D721Med (cell line): ENCODE results near the gene CDH2.

Experiments
- DNase-seq: peaks from one replicate; pipeline ENCODE4 v3.0.0; 2011; ENCODE audit warnings: low spot score; ENCODE audit not compliant: insufficient read length
- FAIRE-seq: peaks from 2 replicates; lab custom pipeline; 2011; peaks lifted over from hg19 to GRCh38; lab: Jason Lieb, UNC
- TF ChIP-seq, protein P1 (sequence below): IDR thresholded peaks from 2 replicates; pipeline ENCODE4 v1.5.1; 2012; ENCODE audit warnings: mild to moderate bottlenecking, control low read depth; ENCODE audit not compliant: insufficient read depth; ENCODE audit errors: missing control alignments

CDH2 gene

DNA sequence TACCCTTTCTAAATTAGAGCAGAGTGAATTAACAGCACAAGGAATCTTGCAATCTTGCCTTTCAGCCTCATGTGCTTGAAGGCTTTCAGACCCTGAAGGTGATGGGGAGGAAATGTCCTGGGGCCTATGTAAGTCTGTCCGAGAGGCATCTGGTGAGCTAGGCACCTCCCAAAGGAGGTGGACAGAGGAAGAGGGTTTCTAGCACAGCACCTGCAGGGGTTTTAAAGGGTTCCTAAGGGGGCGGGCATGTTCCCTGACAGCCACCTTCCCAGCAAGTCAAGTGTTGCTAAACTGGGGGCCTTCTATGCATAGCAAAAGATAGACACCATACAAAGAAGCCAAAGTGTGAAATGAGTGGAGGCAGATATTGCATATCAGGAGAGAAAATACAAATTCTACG is 88.5 kb downstream of the CDH2 start:
- TF ChIP-seq, protein P1, sequence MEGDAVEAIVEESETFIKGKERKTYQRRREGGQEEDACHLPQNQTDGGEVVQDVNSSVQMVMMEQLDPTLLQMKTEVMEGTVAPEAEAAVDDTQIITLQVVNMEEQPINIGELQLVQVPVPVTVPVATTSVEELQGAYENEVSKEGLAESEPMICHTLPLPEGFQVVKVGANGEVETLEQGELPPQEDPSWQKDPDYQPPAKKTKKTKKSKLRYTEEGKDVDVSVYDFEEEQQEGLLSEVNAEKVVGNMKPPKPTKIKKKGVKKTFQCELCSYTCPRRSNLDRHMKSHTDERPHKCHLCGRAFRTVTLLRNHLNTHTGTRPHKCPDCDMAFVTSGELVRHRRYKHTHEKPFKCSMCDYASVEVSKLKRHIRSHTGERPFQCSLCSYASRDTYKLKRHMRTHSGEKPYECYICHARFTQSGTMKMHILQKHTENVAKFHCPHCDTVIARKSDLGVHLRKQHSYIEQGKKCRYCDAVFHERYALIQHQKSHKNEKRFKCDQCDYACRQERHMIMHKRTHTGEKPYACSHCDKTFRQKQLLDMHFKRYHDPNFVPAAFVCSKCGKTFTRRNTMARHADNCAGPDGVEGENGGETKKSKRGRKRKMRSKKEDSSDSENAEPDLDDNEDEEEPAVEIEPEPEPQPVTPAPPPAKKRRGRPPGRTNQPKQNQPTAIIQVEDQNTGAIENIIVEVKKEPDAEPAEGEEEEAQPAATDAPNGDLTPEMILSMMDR, result no peak
- peak; percentile 25 for FAIRE-seq
- no peak for DNase-seq

DNA sequence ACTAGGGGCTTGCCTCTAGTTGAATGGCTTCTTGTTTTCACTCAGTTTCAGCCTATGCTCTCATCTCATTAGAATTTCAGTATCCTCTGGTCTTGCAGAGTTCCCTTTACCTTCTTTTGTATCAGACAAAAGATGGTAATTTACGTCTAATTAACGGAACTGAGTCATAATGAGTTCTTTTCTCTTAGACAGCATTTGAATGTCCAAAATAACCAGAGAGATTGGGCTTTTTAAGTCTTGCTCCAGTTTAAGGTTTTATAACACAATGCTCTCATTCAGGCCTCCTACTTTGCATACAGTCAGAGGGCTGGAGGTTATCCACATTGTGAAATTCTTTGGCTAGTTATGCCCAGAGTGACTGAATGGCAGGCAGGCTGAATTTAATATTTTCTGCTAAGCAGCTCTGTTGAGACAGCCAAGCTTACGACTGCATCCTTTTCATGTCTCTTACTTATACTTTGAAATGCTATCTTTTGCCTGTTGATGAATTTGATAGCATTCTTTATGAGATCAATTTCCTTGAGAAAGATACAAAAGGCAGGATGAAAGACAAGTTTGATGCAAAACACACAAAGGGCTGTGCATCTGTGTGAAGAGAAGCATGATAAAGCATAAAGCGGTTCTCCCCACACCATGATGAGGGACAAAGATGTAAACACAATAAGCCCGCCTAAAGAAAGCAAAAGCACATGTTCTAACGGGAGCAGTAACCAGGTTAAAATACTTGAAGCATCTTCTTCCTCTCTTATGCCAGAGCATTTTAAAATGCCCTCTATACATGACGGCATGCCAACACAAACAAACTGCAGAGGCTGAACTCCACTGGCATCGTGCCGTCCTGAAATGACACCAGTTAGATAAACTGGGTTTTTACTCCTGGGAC is 90.0 kb downstream of the CDH2 start:
- FAIRE-seq (peak; percentile 67), DNase-seq (no peak)
- TF ChIP-seq, protein P1, result no peak

DNA sequence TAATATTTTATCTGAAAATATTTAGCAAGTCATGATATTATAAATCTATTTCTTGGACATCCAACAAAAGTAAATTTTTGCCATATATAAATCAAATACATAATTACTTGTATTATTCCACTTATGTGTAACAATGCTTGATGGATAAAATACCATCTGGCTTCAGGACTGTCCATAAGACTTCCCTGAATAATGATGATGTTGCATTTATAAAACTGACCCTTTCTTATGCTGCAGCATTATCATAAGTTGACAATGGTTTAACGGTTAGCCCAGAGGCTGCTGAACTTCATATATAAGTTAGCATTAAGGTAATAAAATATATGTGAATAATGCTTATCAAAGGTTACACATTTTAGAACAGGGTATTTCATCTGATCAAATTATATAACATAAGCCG is 95.4 kb downstream of the CDH2 start:
- no peak for FAIRE-seq

DNA sequence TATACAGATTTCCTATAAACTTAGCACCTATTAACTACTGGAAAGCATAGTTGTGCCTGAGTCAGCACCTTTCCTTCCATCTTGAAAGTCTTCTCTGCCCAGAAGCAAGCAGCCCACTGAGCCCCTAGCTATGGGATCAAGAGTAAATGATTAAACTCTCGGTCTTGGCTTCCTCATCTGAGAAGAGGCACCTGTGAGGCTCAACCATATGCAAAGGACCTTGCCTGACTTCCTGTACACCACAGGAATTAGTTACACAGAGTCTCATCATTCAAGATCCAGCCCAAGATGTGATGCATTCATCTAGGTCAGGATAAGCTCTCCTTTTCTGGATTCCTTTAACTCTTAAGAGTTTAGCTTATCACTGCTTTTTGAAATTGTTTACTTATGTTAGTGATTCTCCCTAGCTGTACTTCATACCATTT is 96.0 kb downstream of the CDH2 start:
- DNase-seq (no peak), FAIRE-seq (no peak)
- TF ChIP-seq, protein P1, result no peak

More for the DNA sequence above, 95.4 kb downstream of the CDH2 start:
- TF ChIP-seq, protein P1, result no peak
- no peak for DNase-seq

DNA sequence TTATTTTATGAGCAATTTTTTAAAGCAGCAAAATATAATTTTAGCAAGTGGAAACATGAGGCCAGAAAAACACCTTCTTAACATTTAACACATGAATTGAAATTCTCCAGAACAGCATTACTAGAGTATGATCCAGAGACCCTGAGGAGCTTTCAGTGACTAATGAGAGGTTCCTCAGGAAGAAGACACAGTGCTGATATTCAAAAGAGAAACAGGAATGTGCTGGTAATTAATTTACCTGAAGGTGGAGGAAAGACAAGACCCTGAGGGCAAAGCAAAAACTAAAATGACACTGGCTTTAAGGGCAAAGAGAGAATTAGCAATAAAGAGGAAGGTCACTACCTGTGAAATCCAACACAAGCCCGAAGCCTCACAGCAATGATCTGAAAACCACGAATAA is 97.0 kb downstream of the CDH2 start:
- FAIRE-seq, result no peak
- TF ChIP-seq, protein P1, result no peak
- DNase-seq, result no peak

DNA sequence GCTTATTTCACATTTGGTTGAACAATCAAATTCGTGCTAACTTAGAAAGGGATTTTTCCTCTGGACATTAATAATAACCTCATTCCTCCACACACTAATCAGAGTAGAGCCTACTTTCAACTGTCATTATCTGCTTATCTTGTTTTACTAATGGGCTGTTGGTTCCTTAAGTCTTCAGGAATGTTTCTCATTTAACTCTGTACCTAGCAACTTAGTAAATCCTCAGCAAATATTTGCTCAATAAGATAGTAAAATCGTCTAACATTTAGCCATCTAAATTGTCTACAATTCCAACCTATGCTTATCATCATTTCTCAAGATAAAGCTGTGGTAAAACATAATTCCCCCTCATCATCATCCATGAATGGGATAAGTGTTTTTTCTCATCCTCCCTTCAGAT is 98.1 kb downstream of the CDH2 start:
- DNase-seq (no peak), FAIRE-seq (peak; percentile 25)
- TF ChIP-seq, protein P1, result no peak

DNA sequence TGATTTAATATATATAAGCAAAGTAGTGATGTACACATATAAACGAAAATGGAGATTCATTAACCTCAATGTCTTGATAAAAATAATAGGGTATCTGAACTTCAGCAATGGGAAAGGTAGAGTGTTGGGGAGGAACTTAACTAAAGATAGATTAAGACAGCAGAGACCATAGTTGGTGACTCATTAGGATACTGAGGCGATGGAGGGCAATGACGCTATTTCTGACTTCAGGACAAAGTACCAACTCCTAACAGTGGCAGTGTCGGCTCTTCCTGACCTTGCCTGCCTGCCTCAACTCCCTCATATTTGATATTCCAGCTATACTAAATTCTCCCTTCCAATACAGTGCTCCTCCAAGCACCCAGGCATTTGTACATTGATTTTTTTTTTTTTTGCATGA is 98.6 kb downstream of the CDH2 start:
- DNase-seq (no peak), FAIRE-seq (no peak)
- TF ChIP-seq, protein P1, result no peak
